ENCODE measurements around the gene APOOL. TPM values are rescaled to one million over a fixed set of nuclear protein-coding genes. Genes with fewer than 3 reads are reported as not detected.

The APOOL gene
- total and polyA plus RNA-seq, 9 of the 15 experiments (the other 6 are each of a cell fraction or from before 2014, with no cell fraction given) = 4.6 to 20.5 (median 10.2) TPM

DNA sequence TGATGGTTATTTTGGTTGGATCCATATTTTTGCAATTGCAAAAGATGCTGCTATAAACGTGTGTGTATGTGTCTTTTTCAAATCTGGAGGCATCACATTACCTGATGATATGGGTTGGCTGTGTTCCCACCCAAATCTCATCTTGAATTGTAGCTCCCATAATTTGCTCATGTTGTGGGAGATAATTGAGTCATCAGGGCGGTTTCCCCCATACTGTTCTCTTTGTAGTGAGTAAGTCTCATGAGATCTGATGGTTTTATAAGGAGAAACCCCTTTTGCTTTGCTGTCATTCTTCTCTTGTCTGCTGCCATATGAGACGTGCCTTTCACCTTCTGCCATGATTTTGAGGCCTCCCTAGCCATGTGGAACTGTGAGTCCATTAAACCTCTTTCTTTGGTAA is 33.4 kb downstream of the APOOL start:
- no TSS peak for BruUV-seq (replicated peaks)
- H3K79me2 ChIP-seq (ENCODE audit: control insufficient read depth, insufficient read depth, low read length) = no peaks in the 10 kb centered on the region; the same call in 2 of the 3 replicates
- no peaks in the 10 kb centered on the region for H3K36me3 ChIP-seq (ENCODE audit: control insufficient read depth, insufficient read depth, low read length)
- no peak for FAIRE-seq
- no peak overlapping the region for H3K4me2 ChIP-seq (ENCODE audit: insufficient read depth, low read length)
- no peak overlapping the region for H3K27ac ChIP-seq (ENCODE audit: extremely low read depth, low read depth, low read length)
- no peaks in the 10 kb centered on the region for H3K27me3 ChIP-seq (ENCODE audit: control insufficient read depth in 2 of 2, insufficient read depth in 2 of 2, low read length in 2 of 2)
- H3K9me3 ChIP-seq (replicated peaks; ENCODE audit: control insufficient read depth, insufficient read depth, low read depth, low read length) = no peaks in the 10 kb centered on the region
- no peak overlapping the region for H2AFZ ChIP-seq (ENCODE audit: low read depth, low read length)
- in situ Hi-C loops (cut with MboI) = no loop called here
- no peak for DNase-seq (ENCODE audit: extremely low read depth in 1 of 4, low spot score in 3 of 4)
- TF ChIP-seq SIN3A (IDR thresholded peaks at IDR 0.05; ENCODE audit: borderline replicate concordance in 2 of 2, control insufficient read depth in 1 of 2, low read depth in 2 of 2, low read length in 2 of 2) = no peak
- TF ChIP-seq JUNB (CRISPR knock-in tag; conservative IDR thresholded peaks at IDR 0.05) = no peak
- TF ChIP-seq, protein P1, sequence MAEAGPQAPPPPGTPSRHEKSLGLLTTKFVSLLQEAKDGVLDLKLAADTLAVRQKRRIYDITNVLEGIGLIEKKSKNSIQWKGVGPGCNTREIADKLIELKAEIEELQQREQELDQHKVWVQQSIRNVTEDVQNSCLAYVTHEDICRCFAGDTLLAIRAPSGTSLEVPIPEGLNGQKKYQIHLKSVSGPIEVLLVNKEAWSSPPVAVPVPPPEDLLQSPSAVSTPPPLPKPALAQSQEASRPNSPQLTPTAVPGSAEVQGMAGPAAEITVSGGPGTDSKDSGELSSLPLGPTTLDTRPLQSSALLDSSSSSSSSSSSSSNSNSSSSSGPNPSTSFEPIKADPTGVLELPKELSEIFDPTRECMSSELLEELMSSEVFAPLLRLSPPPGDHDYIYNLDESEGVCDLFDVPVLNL (CRISPR knock-in tag; IDR thresholded peaks at IDR 0.05; ENCODE audit: low read depth) = no peak
- TF ChIP-seq MYNN (IDR thresholded peaks at IDR 0.05) = no peak
- TF ChIP-seq MYNN (CRISPR knock-in tag; IDR thresholded peaks at IDR 0.05) = no peak
- no peak for TF ChIP-seq ESRRA (IDR thresholded peaks at IDR 0.05; ENCODE audit: borderline replicate concordance, low read depth)
- no peak for TF ChIP-seq RBFOX2 (IDR thresholded peaks at IDR 0.05; ENCODE audit: low read depth, low read length)
- intact Hi-C loops (cut with micrococcal nuclease) = no loop called here
- no peaks in the 10 kb centered on the region for H3K4me1 ChIP-seq (replicated peaks in 1 of 2; ENCODE audit: control insufficient read depth in 2 of 2, insufficient read depth in 2 of 2, low read length in 2 of 2)
- CTCF ChIA-PET (ENCODE audit: low intra/inter-chr PET ratio) = no interaction called here
- WGBS (ENCODE audit: insufficient coverage, low coverage, missing lambda C conversion rate) = 18% methylated on average over 3 of the region's 3 CpGs
- H3K9me1 ChIP-seq (ENCODE audit: control insufficient read depth, insufficient read depth, low read length) = no peaks in the 10 kb centered on the region
- POLR2A ChIA-PET = no interaction called here
- no peak overlapping the region for H3K9ac ChIP-seq (ENCODE audit: insufficient read depth in 1 of 2, low read depth in 2 of 2, low read length in 2 of 2)
- H3K4me3 ChIP-seq = no peak overlapping the region
- no peaks in the 10 kb centered on the region for H4K20me1 ChIP-seq (replicated peaks; ENCODE audit: control insufficient read depth, insufficient read depth, low read length)
- ATAC-seq = no peak
